D721Med (cell line): Measurements from ENCODE around the gene TMEM218.

Experiments
- DNase-seq: peaks from one replicate; pipeline ENCODE4 v3.0.0; 2011; ENCODE audit warnings: low spot score; ENCODE audit not compliant: insufficient read length
- FAIRE-seq: peaks from 2 replicates; lab custom pipeline; 2011; peaks lifted over from hg19 to GRCh38; lab: Jason Lieb, UNC
- CTCF ChIP-seq: IDR thresholded peaks from 2 replicates; pipeline ENCODE4 v1.5.1; 2012; ENCODE audit warnings: mild to moderate bottlenecking, control low read depth; ENCODE audit not compliant: insufficient read depth; ENCODE audit errors: missing control alignments

Gene TMEM218

DNA sequence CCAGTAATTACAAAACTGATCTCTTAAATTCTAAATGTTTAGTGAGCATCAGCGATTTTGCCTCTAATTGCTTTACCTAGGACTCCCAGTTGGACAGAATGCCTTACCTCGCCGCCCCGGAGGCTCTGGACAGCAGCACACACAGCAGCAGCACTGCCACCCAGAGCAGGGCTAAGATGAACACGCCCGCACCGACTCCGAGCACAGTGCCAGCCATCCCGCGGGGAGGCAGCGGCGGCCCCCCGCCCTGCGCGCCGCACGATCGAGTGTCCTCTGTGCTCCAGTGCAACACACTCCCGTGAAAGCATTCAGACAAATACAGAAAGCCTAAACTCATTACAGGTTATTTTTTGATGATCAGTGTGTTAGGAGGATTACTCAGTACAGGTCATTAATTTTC is 9.4 kb downstream of the TMEM218 start:
- DNase-seq (no peak), FAIRE-seq (no peak)
- no peak for TF ChIP-seq CTCF

DNA sequence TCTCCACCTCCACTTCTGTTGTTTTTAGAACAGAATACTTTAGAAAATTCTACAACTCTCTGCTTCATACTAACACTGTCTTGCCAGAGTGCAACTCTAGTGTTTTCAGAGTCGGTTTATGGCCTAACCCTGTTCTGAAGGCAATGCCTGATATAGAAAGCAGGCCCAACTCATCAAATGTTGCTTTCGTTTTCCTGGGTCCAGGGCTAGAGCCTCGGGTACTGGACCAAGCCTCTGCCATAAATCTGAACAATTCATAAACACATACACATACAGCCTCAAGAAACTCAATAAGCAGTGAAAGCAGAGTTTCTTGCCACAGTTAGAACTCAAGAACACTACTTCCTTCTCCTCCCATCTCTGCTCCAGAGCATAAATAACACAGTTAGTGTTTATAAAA is 9.8 kb downstream of the TMEM218 start:
- no peak for TF ChIP-seq CTCF
- no peak for DNase-seq
- FAIRE-seq: no peak

GRCh38 chr11:125100136-125100535 is 11.3 kb downstream of the TMEM218 start:
- FAIRE-seq: no peak
- TF ChIP-seq CTCF: no peak
- DNase-seq: no peak

GRCh38 chr11:125094731-125095130 is 16.7 kb downstream of the TMEM218 start:
- DNase-seq (no peak), FAIRE-seq (no peak)
- no peak for TF ChIP-seq CTCF

DNA sequence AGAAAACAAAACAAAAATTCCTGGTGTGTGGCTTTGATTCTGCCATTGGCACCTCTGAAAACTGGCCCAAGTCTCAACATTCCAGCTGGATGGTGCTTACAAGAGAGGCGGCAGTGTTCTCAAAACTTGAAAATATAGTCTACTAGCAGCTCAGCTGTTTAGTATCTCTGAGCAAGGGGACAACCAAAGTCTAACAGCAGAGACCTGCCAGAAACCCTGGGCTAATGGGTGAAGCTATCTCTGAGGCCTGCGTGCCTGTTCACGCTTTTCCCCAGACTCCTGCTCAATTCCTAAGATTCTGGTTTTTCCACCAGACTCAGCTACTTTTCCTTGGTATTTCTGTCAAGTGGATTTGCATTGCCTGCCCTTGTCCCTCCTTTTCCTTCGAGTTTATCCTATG is 17.9 kb downstream of the TMEM218 start:
- FAIRE-seq (no peak), DNase-seq (no peak)
- TF ChIP-seq CTCF: no peak

DNA sequence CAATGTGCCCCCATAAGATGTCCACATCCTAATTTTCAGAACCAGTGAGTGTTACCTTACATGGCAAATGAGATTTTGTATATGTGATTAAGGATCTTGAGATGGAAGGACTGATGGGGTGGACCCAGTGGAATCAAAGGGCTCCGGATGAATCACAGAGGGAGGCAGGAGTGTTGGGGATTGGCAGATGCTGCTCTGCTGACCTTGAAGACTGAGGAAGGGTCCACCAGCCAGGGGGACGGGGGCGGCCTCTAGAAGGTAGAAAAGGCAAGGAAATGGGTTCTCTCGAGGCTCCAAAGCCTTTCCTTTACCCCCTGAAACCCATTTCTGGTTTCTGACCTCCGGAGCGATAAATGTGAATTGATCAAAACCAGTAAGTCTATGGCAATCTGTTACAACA is 18.8 kb downstream of the TMEM218 start:
- DNase-seq (no peak), FAIRE-seq (no peak)
- no peak for TF ChIP-seq CTCF

DNA sequence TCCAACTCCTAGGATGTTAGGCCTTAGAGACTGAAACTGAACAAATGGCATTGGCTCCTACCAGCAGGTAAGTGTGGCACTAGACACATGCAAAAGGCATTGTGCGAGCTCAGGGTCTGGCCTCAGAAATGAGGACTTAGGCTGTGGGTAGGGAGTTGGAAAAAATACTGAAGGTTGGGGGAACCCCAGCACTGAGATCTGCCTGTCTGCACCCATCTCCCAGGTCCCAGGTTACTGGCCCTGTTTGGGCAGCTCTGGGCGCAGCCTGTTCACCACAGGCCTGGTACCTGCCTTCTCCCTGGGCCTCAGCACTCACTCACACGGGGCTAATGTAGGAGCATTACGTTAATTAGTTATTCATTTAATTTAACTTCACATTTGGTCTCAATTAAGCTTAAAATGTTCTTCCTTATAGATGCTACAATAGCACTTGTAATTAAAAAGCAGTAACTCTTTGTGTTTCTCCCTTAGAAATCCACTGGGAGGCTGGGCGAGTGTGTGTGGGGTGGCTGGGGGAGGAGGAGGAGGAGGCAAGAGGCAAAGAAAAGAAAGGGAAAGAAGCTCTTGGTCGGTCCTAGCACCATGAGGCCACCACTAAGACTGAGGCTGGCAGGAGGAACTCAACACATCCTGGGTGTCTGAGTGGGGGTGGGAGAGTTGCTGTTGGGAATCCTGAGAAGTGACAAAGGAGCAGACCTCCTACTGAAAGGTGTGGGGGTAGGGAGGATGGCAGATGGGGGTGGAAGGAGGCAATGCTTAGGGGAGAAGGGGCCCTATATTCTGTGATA is 19.4 kb downstream of the TMEM218 start:
- DNase-seq (no peak), FAIRE-seq (no peak)
- TF ChIP-seq CTCF: no peak
